ENCODE measurements around the gene EXOG.

GRCh38 chr3:38545983-38546382, 49.8 kb downstream of the EXOG start:
- TF ChIP-seq CTCF (IDR thresholded peaks at IDR 0.05) (no peak), EZH2 (IDR thresholded peaks at IDR 0.05; ENCODE audit: borderline replicate concordance, insufficient read depth, low read depth, low read length, poor library complexity, severe bottlenecking) (no peak)

Data from B cell (primary cell).